EL (cell line): ENCODE results near the gene HNF4A.

Source experiments
- DNase-seq: peaks from one replicate; pipeline ENCODE4 v3.0.0-alpha.2; 2016

HNF4A gene

DNA sequence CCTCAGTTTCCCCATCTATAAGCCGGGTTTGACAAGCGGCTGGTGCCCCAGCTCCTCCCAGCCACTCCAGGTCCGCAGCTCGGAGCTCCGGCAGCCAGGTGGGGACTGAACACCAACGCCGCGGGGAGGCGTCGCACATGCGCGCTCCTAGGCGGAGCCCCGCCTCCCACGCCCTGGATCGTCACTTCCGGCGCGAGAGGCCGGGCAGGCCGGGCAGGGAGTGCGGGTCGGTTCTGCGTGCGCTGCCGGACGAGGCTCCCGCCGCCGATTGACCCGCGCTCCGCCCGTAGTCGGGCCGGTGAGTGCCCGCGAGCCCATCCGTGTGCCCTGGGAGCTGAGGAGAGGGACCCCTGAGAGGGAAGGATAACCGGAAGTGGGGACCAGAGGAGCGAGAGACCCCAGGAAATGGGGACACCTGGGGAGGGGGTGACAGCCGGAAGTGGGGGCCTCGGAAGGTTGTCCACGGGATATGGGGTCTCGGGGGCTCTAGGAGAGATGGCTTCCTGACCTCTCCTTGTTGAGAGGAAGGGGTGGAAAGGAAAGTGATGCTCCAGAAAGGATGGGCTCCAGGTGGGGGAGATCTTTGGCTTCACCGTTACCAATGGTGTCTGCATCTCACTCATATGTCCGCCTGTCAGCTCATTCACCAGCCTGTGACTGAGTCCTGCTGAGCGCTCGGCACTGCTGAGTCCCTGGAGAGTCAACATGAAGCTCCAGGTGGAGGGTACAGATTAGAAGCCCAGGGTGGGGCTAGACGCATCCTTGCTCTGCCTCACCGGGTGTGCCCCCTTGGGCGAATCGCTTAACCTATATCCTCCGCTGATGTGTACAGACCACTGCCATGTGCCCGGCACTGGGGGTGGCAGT lies 120.4 kb downstream of the HNF4A start, which contains the start of gene TTPAL:
Gene TTPAL, plus strand, starts transcription at position 181 of the 867 bp plus-strand sequence. CDS start 4,126 bp downstream, outside the sequence.
- peak; percentile 86 for DNase-seq

DNA sequence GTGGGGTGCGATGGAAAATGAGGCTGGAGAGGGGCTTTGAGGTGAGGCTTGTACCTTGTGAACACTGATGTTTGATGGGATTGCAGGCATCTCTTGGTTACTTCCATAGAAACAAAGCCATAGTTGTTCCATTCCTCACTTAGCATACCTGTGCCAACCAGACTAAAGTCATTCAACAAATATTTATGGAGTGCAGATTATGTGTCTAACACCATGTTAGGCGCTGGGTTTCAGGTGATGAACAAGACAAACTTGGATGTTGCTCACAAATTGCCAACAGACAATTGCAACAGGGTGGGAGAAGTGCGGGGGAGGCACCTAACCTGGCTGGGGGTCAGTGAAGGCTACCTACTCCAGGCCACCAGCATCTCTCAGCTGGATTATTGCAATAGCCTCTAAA lies 121.7 kb downstream of the HNF4A start:
- DNase-seq, result no peak

DNA sequence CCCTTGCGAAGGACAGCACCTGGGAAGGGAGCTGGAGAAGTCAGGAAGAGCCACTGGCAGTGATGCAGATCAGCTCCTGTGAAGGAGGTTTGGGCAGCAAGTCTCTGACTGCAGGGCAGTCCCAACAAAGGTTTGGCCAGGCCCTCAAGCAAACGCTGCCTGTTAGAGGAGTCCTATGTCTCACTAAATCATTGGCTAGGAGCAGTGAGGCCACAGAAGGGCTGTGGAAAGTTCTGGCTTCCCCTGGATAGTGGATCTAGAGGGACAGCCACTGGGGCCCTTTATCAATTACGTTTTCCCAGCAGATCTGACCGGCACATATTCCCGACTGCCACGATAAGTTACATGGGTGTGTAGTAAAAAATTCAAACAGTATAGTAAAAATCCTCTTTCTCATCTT lies 122.7 kb downstream of the HNF4A start:
- no peak for DNase-seq

DNA sequence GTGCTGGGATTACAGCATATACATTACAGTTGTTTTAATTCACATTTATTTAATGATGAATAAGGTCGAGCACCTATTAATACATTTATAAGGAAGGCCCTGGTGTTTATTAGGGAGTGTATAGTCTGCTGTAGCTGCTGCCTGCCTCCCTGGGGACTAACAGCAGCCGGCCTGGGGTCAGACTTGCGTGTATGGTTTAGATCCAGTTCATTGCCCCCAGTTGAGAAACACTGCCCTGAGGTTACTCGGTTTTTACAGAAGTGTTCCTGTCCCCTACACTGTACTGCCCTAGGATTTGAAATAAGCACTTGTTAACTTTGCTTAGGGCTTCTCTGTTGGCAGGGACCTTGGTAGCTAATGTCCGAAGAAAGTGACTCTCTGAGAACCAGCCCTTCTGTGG lies 124.1 kb downstream of the HNF4A start:
- no peak for DNase-seq

DNA sequence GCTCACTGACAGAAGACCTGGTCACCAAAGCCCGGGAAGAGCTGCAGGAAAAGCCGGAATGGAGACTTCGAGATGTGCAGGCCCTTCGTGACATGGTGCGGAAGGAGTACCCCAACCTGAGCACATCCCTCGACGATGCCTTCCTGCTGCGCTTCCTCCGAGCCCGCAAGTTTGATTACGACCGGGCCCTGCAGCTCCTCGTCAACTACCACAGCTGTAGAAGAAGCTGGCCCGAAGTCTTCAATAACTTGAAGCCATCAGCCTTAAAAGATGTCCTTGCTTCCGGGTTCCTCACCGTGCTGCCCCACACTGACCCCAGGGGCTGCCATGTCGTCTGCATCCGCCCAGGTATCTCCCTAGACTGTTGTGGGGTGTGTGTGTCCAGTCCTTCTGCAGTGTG lies 124.6 kb downstream of the HNF4A start:
- no peak for DNase-seq

DNA sequence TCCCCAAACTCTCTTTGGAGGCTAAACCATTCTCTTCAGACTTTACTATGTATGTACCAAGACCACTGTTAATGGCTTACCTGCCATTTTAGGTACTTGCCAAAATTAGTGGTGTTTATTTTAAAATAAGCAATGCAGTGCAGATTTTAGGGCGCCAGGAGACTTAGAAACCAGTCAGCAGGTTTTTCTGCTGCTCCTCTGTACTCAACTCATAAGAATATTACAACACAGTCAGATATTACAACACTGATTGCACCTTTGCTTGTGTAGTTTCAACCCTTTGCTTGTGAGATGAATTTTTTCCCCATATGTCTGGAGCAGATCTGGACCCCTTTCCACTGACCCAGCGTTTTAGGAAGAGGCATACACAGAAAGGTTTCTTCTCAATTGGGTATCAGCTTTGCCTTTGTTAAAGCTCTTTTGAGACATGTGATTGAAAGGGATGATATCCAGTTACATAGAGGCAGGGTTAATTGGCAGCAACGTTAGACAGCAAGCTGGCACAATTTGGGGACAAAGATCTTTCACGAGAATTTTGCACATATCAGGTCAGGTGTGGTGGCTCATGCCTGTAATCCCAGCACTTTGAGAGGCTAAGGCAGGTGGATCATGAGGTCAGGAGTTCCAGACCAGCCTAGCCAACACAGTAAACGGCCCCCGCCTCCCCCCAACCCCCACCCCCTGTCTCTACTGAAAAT lies 126.4 kb downstream of the HNF4A start:
- no peak for DNase-seq

DNA sequence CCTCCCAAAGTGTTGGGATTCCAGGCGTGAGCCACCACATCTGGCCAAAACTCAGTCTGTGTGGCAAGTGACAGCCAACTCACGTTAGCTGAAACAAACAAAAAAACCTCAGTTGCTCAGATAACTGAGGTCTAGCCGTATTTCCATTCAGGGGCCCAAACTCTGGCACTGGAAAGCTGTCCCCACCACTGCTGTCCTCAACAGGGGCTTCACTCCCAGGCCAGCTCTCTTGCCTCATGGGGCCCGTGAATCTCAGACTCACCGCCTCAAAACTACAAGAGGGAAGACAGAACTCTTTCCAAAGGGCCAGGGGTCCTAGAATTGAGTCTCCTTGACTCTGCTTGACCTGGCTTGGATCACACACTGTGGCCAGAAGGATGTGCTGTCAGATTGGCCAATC lies 127.6 kb downstream of the HNF4A start:
- DNase-seq, result no peak
